Ishikawa (cell line): ENCODE data around the gene ZNF43.

Source experiments
- CEBPB ChIP-seq: IDR thresholded peaks from 2 replicates; pipeline ENCODE4 v1.6.1; 2012
- CREB1 ChIP-seq: IDR thresholded peaks from 2 replicates; pipeline ENCODE4 v1.6.1; 2012; ENCODE audit warnings: low read depth
- EGR1 ChIP-seq: IDR thresholded peaks from 2 replicates; pipeline ENCODE4 v1.6.1; 2012
- EP300 ChIP-seq: IDR thresholded peaks from 2 replicates; pipeline ENCODE4 v1.6.1; 2012; ENCODE audit warnings: borderline replicate concordance
- FOXM1 ChIP-seq: IDR thresholded peaks from 2 replicates; pipeline ENCODE4 v1.6.1; 2012; ENCODE audit warnings: low read depth, borderline replicate concordance
- NFIC ChIP-seq: IDR thresholded peaks from 2 replicates; pipeline ENCODE4 v1.6.1; 2012
- RAD21 ChIP-seq: IDR thresholded peaks from 2 replicates; pipeline ENCODE4 v1.6.1; 2012; ENCODE audit warnings: low read depth
- TAF1 ChIP-seq: IDR thresholded peaks from 2 replicates; pipeline ENCODE4 v1.6.1; 2012; ENCODE audit warnings: low read depth, mild to moderate bottlenecking
- TCF12 ChIP-seq: IDR thresholded peaks from 2 replicates; pipeline ENCODE4 v1.6.1; 2012; ENCODE audit warnings: low read depth
- TEAD4 ChIP-seq: IDR thresholded peaks from 2 replicates; pipeline ENCODE4 v1.6.1; 2012
- USF1 ChIP-seq: IDR thresholded peaks from 2 replicates; pipeline ENCODE4 v1.6.1; 2012
- YY1 ChIP-seq: IDR thresholded peaks from 2 replicates; pipeline ENCODE4 v1.6.1; 2012; ENCODE audit warnings: low read depth
- ZBTB7A ChIP-seq: IDR thresholded peaks from 2 replicates; pipeline ENCODE4 v1.6.1; 2012; ENCODE audit warnings: low read depth
- TF ChIP-seq, protein P1 (sequence below): IDR thresholded peaks from 2 replicates; pipeline ENCODE4 v1.6.1; 2012
- TF ChIP-seq, protein P2 (sequence below): IDR thresholded peaks from 2 replicates; pipeline ENCODE4 v1.6.1; 2012; ENCODE audit warnings: low read depth, mild to moderate bottlenecking

ZNF43 gene

GRCh38 chr19:21839976-21840375, 4.0 kb upstream of the ZNF43 start:
- TF ChIP-seq, protein P1, sequence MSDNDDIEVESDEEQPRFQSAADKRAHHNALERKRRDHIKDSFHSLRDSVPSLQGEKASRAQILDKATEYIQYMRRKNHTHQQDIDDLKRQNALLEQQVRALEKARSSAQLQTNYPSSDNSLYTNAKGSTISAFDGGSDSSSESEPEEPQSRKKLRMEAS: no peak
- no peak for TF ChIP-seq CREB1
- TF ChIP-seq, protein P2, sequence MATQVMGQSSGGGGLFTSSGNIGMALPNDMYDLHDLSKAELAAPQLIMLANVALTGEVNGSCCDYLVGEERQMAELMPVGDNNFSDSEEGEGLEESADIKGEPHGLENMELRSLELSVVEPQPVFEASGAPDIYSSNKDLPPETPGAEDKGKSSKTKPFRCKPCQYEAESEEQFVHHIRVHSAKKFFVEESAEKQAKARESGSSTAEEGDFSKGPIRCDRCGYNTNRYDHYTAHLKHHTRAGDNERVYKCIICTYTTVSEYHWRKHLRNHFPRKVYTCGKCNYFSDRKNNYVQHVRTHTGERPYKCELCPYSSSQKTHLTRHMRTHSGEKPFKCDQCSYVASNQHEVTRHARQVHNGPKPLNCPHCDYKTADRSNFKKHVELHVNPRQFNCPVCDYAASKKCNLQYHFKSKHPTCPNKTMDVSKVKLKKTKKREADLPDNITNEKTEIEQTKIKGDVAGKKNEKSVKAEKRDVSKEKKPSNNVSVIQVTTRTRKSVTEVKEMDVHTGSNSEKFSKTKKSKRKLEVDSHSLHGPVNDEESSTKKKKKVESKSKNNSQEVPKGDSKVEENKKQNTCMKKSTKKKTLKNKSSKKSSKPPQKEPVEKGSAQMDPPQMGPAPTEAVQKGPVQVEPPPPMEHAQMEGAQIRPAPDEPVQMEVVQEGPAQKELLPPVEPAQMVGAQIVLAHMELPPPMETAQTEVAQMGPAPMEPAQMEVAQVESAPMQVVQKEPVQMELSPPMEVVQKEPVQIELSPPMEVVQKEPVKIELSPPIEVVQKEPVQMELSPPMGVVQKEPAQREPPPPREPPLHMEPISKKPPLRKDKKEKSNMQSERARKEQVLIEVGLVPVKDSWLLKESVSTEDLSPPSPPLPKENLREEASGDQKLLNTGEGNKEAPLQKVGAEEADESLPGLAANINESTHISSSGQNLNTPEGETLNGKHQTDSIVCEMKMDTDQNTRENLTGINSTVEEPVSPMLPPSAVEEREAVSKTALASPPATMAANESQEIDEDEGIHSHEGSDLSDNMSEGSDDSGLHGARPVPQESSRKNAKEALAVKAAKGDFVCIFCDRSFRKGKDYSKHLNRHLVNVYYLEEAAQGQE: no peak
- TF ChIP-seq EGR1: no peak
- TF ChIP-seq TEAD4: no peak
- TF ChIP-seq EP300: no peak
- TF ChIP-seq ZBTB7A: no peak
- no peak for TF ChIP-seq RAD21
- no peak for TF ChIP-seq TAF1
- TF ChIP-seq USF1: no peak
- no peak for TF ChIP-seq YY1
- TF ChIP-seq TCF12: no peak
- no peak for TF ChIP-seq NFIC
- TF ChIP-seq FOXM1: no peak
- TF ChIP-seq CEBPB: no peak

DNA sequence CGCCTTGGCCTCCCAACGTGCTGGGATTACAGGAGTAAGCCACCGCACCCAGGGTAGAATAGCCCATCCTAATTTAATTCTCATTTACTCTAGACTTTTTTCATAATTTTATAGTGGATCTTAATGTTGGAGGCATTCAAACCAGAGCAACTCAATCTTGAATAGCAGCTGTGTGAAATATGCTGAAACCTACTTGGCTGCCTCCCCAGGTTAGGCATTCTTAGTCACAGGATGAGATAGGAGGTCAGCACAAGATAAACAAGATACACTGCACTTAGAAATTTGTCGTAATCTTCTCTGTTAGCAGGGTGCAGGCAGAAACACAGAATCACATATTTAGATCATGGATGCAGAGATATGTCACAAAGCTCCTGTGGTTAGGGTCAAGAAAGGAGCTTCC, 2.7 kb upstream of the ZNF43 start:
- TF ChIP-seq NFIC (no peak), TEAD4 (no peak), TAF1 (no peak), RAD21 (no peak), FOXM1 (no peak), EGR1 (no peak), EP300 (no peak), TCF12 (no peak), ZBTB7A (no peak)
- TF ChIP-seq, protein P1: no peak
- TF ChIP-seq, protein P2: no peak

DNA sequence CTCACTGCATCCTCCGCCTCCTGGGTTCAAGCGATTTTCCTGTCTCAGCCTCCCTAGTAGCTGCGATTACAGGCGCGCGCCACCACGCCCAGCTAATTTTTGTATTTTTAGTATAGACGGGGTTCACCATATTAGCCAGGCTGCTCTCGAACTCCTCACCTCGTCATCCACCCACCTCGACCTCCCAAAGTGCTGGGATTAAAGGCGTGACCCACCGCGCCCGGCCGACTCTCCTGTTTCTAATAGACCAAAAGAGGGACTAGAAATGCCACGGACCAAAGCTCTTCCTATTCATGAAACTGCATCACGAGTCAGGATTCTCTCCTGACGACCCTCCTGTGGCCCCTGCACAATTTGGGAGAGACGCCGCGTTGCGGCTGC, 563 bp downstream of the ZNF43 start:
- TF ChIP-seq EGR1 (no peak), CREB1 (no peak), YY1 (no peak), NFIC (no peak), CEBPB (no peak), TAF1 (no peak), FOXM1 (no peak), TCF12 (no peak), USF1 (no peak), RAD21 (no peak), TEAD4 (no peak), ZBTB7A (no peak), EP300 (no peak)
- TF ChIP-seq, protein P1: no peak
- TF ChIP-seq, protein P2: no peak

DNA sequence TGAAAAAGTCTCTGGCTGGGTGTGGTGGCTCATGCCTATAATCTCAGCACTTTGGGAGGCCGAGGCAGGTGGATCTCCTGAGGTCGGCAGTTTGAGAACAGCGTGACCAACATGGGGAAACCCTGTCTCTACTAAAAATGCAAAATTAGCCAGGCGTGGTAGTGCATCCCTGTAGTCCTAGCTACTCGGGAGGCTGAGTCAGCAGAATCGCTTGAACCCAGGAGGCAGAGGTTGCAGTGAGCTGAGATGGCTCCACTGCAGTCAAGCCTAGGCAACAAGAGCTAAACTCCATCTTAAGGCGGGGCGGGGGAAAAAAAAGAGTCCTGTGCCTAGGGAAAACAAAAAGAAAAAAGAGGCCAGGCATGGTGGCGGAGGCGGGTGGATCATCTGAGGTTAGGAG, 2.2 kb downstream of the ZNF43 start:
- TF ChIP-seq, protein P2: no peak
- TF ChIP-seq TCF12 (no peak), CREB1 (no peak), TAF1 (no peak), FOXM1 (no peak)
